Endometrium (tissue), 2 donors: ENCODE data around the gene DYNLT1.
"Not testable (repeated sequence)": the region's sequence is repeated elsewhere in the genome, so short reads cannot be mapped to it uniquely, and the experiment has no call there.

Experiments
- FAIRE-seq: peaks from 2 replicates; lab custom pipeline; 2012; peaks lifted over from hg19 to GRCh38; lab: Jason Lieb, UNC
- donor health status: control.
- donor health status: control.

DYNLT1 gene

GRCh38 chr6:158640519-158640918 lies 4.0 kb downstream of the DYNLT1 start:
- FAIRE-seq, result no peak

GRCh38 chr6:158639056-158639455 lies 5.5 kb downstream of the DYNLT1 start:
- no peak for FAIRE-seq

DNA sequence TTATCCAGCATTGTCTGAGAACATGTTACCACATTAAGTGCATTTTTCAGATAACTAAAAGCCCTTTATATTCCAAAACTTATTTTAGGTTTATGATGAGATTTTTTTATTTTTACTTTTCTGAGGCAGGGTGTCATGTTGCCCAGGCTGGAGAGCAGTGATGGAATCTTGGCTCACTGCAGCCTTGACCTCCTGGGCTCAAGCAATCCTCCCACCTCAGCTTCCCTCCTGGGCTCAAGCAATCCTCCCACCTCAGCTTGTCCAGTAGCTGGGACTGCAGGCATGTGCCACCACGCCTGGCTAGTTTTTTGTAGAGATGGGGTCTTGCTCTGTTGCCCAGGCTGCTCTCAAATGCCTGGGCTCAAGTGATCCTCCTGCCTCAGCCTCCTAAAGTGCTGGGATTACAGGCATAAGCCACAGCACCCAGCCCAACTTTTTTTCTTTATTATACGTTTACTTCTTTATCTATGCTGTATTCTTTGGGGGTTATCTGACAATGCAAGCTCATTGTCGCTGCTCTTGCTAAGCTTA lies 6.2 kb downstream of the DYNLT1 start:
- FAIRE-seq, result no peak

- no peak for FAIRE-seq
Measured at GRCh38 chr6:158636778-158637177, 7.8 kb downstream of the DYNLT1 start.

- FAIRE-seq, result no peak
Measured at GRCh38 chr6:158635427-158636073, 9.0 kb downstream of the DYNLT1 start.

- FAIRE-seq, result no peak
Measured at GRCh38 chr6:158634695-158635426, 9.7 kb downstream of the DYNLT1 start.

- no peak for FAIRE-seq
Measured at GRCh38 chr6:158633127-158633526, 11.4 kb downstream of the DYNLT1 start.

DNA sequence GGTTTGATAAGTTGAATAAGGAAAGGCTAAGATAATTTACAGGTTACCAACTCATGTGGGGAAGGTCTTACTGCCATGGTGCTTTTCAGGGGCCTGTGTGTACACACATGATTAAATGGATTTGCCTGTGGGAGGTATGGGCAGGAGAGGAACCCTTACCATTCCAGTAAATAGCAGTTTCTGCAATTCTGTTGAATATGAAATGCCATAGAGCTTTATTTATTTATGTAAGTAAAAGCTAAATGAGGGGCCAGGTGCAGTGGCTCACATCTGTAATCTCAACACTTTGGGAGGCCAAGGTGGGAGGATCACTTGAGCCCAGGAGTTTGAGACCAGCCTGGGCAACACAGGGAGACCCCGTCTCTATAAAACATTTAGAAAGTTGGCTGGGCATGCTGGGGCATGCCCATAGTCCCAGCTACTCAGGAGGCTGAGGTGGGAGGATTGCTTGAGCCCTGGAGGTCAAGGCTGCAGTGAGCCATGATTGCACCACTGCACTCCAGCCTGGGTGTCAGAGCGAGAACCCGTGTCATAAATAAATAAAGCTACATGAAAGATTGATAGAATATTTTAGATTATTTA lies 11.9 kb downstream of the DYNLT1 start:
- FAIRE-seq, result not testable (repeated sequence)

GRCh38 chr6:158631678-158632537 lies 12.6 kb downstream of the DYNLT1 start:
- FAIRE-seq, result no peak

GRCh38 chr6:158630938-158631616 lies 13.5 kb downstream of the DYNLT1 start:
- no peak for FAIRE-seq

GRCh38 chr6:158629367-158630221 lies 14.9 kb downstream of the DYNLT1 start:
- no peak for FAIRE-seq

- no peak for FAIRE-seq
Measured at GRCh38 chr6:158628542-158628941, 16.0 kb downstream of the DYNLT1 start.

- no peak for FAIRE-seq
Measured at GRCh38 chr6:158627940-158628211, 16.7 kb downstream of the DYNLT1 start.

DNA sequence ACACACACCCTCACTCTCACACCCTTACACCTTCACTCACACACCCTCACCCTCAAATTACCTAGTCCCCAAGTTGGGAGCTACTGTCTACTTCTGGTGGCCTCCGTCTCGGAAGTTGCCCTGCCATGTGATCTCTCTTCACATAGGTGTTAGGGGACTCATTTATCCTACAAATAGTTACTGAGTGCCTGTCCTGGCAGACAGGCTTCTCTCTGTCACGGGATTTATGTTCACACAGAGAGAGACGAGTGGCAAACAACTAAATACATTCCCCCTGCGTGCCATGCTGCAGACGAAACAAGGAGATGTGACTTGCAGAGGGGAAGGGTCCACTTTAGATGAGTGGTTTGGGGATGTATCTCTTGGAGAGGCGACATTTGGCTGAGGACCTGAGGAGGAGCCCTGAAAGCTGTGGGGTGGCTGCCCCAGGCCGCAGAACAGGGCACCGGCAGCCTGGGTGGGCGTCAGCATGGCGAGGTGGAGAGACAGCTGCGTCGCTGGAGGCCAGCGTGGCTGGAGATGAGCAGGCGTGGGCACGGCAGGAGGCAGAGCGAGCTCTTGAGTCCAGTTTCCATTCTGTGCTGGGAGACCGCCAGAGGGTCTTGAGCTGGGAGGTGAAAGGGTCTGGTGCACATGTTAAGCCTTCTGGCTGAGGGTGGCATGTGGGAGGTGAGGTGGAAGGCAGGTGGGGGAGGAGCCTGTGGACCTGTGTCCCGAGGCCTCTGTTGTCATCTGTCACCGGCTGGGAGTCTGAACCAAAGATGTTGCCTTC lies 17.2 kb downstream of the DYNLT1 start:
- FAIRE-seq, result no peak

- no peak for FAIRE-seq
Measured at GRCh38 chr6:158626360-158627167, 18.0 kb downstream of the DYNLT1 start.

DNA sequence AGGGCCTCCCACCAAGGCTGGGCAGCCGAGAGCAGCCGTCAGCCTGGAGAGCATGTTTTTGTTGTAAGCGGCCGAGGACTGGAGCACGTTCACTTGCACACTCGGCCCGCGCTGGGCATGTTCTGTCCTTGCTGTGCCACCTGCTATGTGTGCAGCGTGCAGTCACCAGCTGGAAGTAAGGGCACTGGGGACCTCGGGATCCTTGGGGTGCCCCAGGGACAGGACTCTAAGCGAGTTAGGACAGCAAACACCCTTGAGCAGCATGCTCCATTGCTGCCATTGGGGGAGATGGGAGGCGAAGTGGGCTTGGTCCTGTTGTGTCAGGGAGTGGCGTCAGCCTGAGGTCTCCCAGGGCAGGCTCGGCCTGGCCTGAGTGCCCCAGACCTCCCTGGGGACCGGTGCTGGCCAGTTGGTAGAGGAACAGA lies 18.6 kb downstream of the DYNLT1 start:
- FAIRE-seq, result no peak

GRCh38 chr6:158624684-158625682 lies 19.6 kb downstream of the DYNLT1 start:
- FAIRE-seq, result no peak
